GM12864 (cell line): Measurements from ENCODE around the gene SMAD1.

Source experiments
- DNase-seq: peaks from one replicate; pipeline ENCODE4 v3.0.0-alpha.2; 2011; ENCODE audit warnings: low read depth
- H3K4me3 ChIP-seq: 2 replicates; pipeline ENCODE4 v1.5.1; 2011; ENCODE audit warnings: mild to moderate bottlenecking, low read depth, low read length, control low read depth
- CTCF ChIP-seq: IDR thresholded peaks from 2 replicates; pipeline ENCODE4 v1.5.1; 2011; ENCODE audit warnings: low read depth, mild to moderate bottlenecking, moderate library complexity, low read length, control low read depth, inconsistent platforms; ENCODE audit errors: missing control alignments

Gene SMAD1

DNA sequence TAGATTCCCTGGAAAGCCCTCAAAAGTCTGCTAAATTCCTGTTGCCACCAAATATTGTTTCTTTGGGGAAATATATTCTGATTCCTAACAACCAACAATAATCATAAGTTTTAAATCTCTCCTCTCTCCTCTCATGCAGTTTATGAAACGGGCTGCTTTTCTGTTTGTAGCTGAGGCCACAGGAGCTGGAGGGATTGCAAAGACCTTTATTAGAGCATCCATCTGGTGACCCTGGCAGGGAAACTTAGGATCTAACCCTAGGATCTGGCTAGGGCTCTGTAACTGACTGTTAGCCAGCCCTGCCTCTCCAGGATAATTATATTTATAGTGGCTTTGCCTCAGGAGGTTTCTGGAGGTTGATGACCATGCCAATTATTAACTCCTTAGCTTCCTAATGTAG lies 56.9 kb downstream of the SMAD1 start:
- no peak for DNase-seq
- TF ChIP-seq CTCF: no peak
- no peak overlapping the region for H3K4me3 ChIP-seq

GRCh38 chr4:145539671-145540070 lies 58.0 kb downstream of the SMAD1 start:
- DNase-seq: no peak
- H3K4me3 ChIP-seq: no peak overlapping the region
- no peak for TF ChIP-seq CTCF

DNA sequence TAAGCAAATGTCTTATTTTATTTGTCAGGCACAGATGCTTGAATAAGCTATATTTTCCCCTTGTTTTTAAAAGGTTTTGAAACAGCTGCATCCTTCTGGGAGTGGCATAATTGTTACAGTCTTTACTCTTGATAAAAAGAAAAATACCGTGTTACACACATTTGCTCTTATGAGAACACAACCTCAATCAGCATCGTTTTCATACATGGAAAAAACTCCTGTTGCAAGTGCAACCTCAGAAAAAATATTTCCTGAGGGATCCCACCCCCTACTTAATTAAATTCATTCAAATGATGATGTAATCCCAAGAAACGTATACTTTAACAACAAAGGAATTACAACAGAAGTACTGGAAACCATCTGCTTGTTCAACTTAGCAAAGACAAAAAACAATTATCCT lies 58.6 kb downstream of the SMAD1 start:
- no peak for TF ChIP-seq CTCF
- DNase-seq: no peak
- no peak overlapping the region for H3K4me3 ChIP-seq

DNA sequence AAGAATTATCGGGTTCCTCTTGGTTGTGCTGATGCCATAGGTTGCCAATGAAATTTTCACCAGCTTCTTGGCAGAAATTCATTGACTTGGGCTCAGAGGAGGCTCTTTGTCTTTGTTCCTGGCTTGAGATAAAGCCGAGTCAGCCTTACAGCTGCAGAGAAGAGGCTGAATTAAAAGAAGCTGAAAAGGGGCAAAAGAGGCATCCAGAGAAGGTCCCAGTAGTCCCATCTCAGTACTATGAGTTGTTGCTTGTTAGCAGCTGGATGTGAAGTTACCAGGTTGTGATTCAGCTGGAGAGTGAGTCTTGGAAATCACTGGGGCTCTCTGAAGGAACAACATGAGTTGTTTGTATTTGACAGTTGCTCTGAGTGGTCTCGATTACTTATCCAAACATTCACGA lies 59.7 kb downstream of the SMAD1 start:
- no peak for DNase-seq
- no peak for TF ChIP-seq CTCF
- H3K4me3 ChIP-seq: no peak overlapping the region

GRCh38 chr4:145545031-145545430 lies 63.4 kb downstream of the SMAD1 start:
- no peak for TF ChIP-seq CTCF
- no peak for DNase-seq
- no peak overlapping the region for H3K4me3 ChIP-seq

- no peak overlapping the region for H3K4me3 ChIP-seq
- no peak for DNase-seq
- no peak for TF ChIP-seq CTCF
Measured at GRCh38 chr4:145545538-145546174, 64.0 kb downstream of the SMAD1 start.

DNA sequence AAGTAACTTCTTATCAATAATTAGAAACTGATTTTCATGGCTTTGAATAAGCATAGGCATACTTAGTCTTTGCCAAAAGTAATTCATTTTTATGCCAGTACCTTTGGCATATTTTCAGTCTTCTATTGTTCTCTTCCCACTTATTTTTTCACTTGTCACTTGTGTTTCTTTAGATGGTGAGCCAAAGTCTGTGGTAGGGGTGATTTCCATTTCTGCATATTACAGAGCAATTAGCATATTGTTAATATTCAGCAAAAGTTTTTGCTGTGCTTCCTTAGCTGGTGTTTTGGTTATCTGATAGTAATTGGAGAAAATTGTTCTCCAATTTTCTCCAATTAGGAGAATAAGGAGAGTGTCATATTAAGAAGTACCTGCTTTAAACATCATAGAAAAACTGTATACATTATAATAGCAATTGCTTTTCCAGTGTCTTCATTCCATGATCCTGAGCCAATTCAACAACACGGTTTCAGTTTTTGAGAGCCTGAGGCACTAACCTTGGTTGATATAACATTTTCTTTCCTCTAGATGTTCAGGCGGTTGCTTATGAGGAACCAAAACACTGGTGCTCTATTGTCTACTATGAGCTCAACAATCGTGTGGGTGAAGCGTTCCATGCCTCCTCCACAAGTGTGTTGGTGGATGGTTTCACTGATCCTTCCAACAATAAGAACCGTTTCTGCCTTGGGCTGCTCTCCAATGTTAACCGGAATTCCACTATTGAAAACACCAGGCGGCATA lies 64.7 kb downstream of the SMAD1 start:
- no peak for TF ChIP-seq CTCF
- DNase-seq: no peak
- H3K4me3 ChIP-seq: no peak overlapping the region
